ENCODE data around the gene SLC35B2.

GRCh38 chr6:44267252-44267651 is 9.9 kb upstream of the SLC35B2 start:
- no peak for TF ChIP-seq EZH2 (IDR thresholded peaks at IDR 0.05; ENCODE audit: insufficient read depth, poor library complexity, severe bottlenecking)
- TF ChIP-seq EZH2phosphoT487 (IDR thresholded peaks at IDR 0.05; ENCODE audit: insufficient read depth, low read depth), result no peak
